HG03457 (cell line): ENCODE data around the gene CAPNS1.

ENCODE experiments used
- ATAC-seq: cut with Tn5 transposase; IDR thresholded peaks from one replicate; pipeline ENCODE4 v1.9.1; 2021; ENCODE audit warnings: moderate number of reproducible peaks; ENCODE audit not compliant: unreplicated experiment

The CAPNS1 gene

GRCh38 chr19:36139473-36140303, at the start of gene CAPNS1:
Gene CAPNS1 (plus strand): TSS chr19:36140066. CDS start chr19:36141012, 946 bp downstream.
- ATAC-seq = peak; percentile 62

DNA sequence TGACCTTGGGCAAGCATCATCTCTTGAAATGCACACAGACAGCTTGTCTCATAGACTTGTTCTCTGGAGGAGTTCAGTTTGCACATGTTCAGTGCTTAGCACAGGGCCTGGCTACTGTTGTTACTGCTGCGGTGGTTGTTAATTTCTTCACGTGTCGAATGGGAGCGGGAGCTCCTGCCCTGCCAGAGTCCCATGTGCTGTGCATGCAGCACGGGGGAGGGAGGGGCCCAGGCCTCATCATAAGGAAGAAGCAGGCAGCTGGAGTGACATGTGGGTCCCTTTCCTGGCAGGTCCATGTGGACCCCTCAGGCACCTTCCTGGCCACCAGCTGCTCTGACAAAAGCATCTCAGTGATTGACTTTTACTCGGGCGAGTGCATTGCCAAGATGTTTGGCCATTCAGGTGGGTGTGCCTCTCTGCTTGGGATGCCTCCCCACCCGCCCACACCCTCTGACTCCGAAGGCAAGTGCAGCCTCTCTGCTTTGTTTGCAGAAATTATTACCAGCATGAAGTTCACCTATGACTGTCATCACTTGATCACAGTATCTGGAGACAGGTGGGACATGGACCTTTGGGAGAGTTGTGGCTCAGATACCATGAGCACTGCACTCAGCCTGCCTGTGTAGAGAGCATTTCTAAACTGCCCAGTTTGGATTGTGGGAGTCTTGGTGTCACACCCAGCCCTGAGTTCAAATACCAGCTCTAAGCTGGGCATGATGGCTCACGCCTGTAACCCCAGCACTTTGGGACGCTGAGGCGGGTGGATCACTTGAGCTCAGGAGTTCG, 48.8 kb upstream of the CAPNS1 start:
- no peak for ATAC-seq

- ATAC-seq = no peak
Observed at GRCh38 chr19:36092566-36092965, 47.3 kb upstream of the CAPNS1 start.

- no peak for ATAC-seq
Observed at GRCh38 chr19:36093146-36093662, 46.7 kb upstream of the CAPNS1 start.

GRCh38 chr19:36093687-36094086, 46.2 kb upstream of the CAPNS1 start:
- ATAC-seq = no peak

DNA sequence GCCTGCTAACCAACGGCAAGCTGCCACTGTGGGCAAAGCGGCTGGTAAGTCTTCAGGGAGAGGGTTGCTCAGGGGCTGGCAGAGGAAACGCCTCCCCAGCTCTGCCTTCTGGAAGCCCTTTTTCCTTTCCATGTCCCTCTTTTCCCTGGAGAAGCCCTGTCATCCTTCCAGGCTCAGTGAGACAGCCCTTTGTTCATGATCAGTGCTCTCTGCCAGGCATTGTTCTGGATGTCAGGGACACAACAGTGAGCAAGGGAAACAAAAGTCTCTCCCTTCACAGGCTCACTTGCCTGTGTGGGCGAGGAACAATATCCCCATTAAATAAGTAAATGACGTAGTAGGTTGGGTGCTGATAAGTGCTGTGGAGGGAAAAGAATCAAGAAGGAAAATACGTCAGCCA, 42.8 kb upstream of the CAPNS1 start:
- ATAC-seq = no peak

GRCh38 chr19:36099166-36099785, 40.6 kb upstream of the CAPNS1 start:
- no peak for ATAC-seq

DNA sequence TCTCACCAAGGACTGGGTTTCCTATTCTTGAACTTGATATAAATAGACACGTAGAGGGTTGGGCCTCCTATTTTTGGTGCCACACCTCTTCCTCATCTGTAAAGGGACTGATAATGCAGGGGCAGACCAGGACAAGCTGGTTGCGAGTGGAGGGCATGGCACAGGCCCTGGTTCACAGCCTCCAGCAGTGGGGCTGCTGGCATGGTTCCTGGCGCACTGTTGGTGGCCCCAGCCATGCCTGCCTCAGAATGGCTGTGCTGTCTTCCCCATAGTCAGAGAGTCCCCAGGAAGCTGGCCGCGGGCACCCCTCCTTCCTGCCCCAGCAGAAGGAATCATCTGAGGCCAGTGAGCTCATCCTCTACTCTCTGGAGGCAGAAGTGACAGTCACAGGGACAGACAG, 39.4 kb upstream of the CAPNS1 start:
- ATAC-seq = no peak

- no peak for ATAC-seq
Observed at GRCh38 chr19:36101550-36102327, 38.1 kb upstream of the CAPNS1 start.

GRCh38 chr19:36103040-36103626, 36.7 kb upstream of the CAPNS1 start:
- ATAC-seq = no peak

DNA sequence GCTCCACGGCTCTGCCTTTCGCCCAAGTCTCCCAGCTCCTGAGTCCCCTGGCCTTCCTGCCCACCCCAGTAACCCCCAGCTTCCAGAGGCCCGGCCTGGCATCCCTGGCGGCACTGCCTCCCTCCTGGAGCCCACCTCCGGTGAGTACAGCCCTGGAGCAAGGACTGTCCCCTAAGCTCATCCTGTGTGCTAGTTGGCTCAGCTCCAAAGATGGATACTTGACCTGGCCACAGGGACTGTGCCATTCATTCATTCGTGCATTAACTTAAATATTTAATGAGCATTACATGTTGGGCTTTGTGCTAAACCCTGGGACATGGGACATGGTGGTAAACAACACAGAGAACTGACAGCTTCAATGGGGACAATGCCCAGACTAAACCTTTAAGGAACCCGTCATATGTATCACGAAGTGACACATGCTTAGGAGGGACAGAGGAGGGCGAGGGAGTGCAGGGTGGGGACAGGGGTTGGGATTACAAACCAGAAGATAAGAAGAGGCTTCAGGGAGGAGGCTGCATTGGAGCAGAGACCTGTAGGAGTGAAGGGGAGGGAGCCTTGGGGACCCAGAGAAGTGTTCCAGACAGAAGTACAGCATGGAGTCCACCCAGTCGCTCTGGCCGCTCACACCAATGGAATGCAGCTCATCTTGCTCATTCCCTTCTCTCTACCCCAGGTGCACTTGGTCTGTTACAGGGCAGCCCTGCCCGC, 35.9 kb upstream of the CAPNS1 start:
- no peak for ATAC-seq

GRCh38 chr19:36106441-36106840, 33.4 kb upstream of the CAPNS1 start:
- ATAC-seq = no peak

GRCh38 chr19:36106991-36107390, 32.9 kb upstream of the CAPNS1 start:
- no peak for ATAC-seq

DNA sequence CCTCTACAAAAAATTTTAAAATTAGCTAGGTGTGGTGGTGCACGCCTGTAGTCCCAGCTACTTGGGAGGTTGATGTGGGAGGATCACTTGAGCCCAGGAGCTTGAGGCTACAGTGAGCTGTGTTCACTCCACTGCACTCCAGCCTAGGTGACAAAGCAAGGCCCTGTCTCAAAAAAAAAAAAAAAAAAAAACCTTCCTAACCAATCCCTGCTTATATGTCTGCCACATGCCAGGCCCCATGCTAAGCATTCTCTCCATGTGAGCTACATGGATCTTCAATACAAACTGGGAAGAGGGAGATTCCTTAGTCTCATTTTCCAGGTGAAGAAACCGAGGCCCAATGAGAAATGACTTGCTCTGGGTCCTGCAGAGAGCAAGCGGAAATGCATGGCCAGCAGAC, 31.2 kb upstream of the CAPNS1 start:
- no peak for ATAC-seq

DNA sequence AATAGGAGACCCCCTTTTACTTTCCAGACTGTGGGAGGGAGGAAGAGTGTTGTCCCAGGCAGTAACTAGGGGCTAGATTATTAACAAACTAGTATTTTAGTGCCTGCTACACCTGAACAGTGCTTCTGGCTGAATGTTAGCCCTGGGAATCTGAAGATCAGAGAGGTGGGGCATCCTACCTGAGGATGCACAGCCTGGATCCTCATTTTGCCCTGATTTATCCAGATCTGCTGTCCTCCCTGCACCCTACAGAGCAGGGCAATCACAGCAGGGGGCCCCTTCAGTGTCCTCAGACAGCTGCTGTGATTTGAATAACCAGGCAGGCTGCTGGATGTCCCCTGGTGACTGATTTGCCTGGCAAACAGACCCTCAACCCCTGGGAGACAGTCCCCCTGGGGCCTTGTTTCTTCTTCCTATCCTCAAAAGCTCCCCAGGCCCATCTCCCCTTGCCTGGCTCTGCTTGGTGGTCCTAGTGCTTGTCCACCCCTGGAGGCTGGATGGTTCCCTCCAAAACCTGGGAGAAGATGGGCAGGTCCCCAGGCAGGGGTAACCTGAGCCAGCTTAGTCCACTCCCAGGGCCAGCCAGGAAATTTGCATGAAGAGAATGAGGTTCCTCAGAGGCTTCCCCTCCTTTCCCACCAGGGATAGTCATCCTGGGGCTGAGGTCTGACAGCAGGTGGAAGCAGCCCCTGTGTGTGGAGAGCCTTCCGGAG, 29.2 kb upstream of the CAPNS1 start, which contains the start of gene OVOL3:
OVOL3 (plus strand) TSS at position 657 of the 713 bp plus-strand sequence. CDS start 60 bp downstream, outside the sequence.
- no peak for ATAC-seq

DNA sequence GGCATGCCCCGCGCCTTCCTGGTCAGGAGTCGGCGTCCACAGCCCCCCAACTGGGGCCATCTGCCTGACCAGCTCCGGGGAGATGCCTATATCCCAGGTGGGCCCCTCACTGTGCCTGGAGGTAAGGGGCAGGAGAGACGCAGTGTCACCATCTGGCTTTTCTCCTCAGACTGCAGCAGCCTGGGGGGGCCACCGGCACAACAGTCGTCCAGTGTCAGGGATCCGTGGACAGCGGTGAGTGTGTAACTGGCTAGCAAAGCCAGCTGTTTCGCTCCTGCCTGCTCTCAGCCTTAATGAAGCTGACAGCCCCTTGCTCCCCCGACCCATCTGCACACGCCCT, 28.7 kb upstream of the CAPNS1 start:
- ATAC-seq = no peak

GRCh38 chr19:36112678-36113077, 27.2 kb upstream of the CAPNS1 start:
- ATAC-seq = no peak

GRCh38 chr19:36113425-36113824, 26.4 kb upstream of the CAPNS1 start:
- ATAC-seq = no peak
